Esophagus muscularis mucosa (tissue), 4 donors: Measurements from ENCODE around the gene CLBA1. TPM values are rescaled to one million over a fixed set of nuclear protein-coding genes. Genes with fewer than 3 reads are reported as not detected.

Experiments used
- DNase-seq: peaks from one replicate; pipeline ENCODE4 v3.0.0-alpha.2; 2017; ENCODE audit errors: extremely low spot score
- H3K27ac ChIP-seq, 4 donors: fragments of 200-600 bp; sonication (generic); replicated peaks in 1 of 4; 1 replicate in 3 of 4; 2 replicates in 1 of 4; pipeline ENCODE4 v1.5.1; 2016 to 2019; ENCODE audit warnings: mild to moderate bottlenecking in 1 of 4
- H3K27me3 ChIP-seq, 4 donors: fragments of 200-600 bp; sonication (generic); one replicate each; pipeline versions ENCODE4 v1.5.1 to v1.6.0; 2016 to 2019
- H3K36me3 ChIP-seq, 4 donors: fragments of 200-600 bp; sonication (generic); one replicate each; pipeline ENCODE4 v1.5.1; 2016 to 2019
- H3K4me1 ChIP-seq, 4 donors: fragments of 200-600 bp; sonication (generic); one replicate each; pipeline ENCODE4 v1.5.1; 2016 to 2019
- H3K4me3 ChIP-seq, 4 donors: fragments of 200-600 bp; sonication (generic); 1 replicate in 2 of 4; 2 replicates in 2 of 4; pipeline ENCODE4 v1.5.1; 2016 to 2019; ENCODE audit warnings: mild to moderate bottlenecking in 4 of 4, moderate library complexity in 1 of 4
- H3K9me3 ChIP-seq, 4 donors: fragments of 200-600 bp; sonication (generic); 1 replicate in 3 of 4; 2 replicates in 1 of 4; pipeline ENCODE4 v1.5.1; 2016 to 2019
- EP300 ChIP-seq: sonication (generic); formaldehyde crosslinking; IDR thresholded peaks from one replicate; pipeline ENCODE4 v1.6.1; 2017; ENCODE audit warnings: antibody characterized with exemption
- POLR2A ChIP-seq: fragments of 450-650 bp; IDR thresholded peaks from one replicate; pipeline ENCODE4 v1.6.1; 2017; ENCODE audit warnings: antibody characterized with exemption, moderate library complexity, mild to moderate bottlenecking, low read depth
- POLR2AphosphoS5 ChIP-seq, 2 donors: sonication (generic); formaldehyde crosslinking; IDR thresholded peaks; one replicate each; pipeline ENCODE4 v1.6.1; 2017; ENCODE audit warnings: antibody characterized with exemption in 2 of 2
- WGBS: methylation state at CpG from one replicate; pipeline ENCODE4 v1.1.5; 2018; 5-methylcytosine and 5-hydroxymethylcytosine counted together
- intact Hi-C: fragments of 100-400 bp; cut with DNase I; formaldehyde crosslinking; loops from one replicate; pipeline ENCODE4 v1.15.1; 2023
- total RNA-seq, 4 donors: library from RNA; depleted of rRNA; stranded (reverse); fragments of >200 nt; gene quantifications; one replicate each; pipeline versions ENCODE4 v1.1.0 to v1.2.1, GENCODE V29; 2016
- TF ChIP-seq, protein P1 (sequence below), 3 experiments: fragments of 200-600 bp in 2 of 3; fragments of 450-650 bp in 1 of 3; sonication (generic) in 2 of 3; IDR thresholded peaks; one replicate each; pipeline ENCODE4 v1.5.1; 2017 to 2019; ENCODE audit warnings: antibody characterized with exemption in 3 of 3, mild to moderate bottlenecking in 2 of 3, moderate library complexity in 1 of 3

Gene CLBA1
- total RNA-seq, 4 donors from 2014 or later: 3.7 to 9.8 (median 6.7) TPM

DNA sequence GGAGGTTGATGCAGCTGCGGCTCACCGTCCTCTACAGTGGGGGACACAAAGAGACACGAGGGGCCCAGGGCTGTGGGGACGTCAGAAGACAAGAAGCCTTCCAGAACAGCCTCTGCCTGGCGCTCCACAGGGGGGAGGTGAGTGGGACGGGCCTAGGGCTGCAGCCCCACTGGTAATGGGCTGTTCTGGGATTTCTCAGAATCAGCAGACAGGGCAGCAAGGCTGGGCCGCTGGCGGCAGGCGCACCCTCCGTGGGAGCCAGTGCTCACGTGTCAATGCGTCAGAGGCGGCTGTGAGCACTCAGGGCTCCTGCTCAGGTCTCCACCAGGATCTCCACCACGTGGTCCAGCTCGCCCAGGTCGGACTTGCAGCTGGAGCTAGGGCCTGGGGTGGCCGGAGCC, 25.3 kb downstream of the CLBA1 start:
- DNase-seq: no peak
- no peak overlapping the region for H3K27ac ChIP-seq
- H3K4me1 ChIP-seq: peaks cover 5 to 23% (median 20%) of the 10 kb centered on the region in 4 donors
- peaks cover 10 to 51% (median 33%) of the 10 kb centered on the region in 4 donors for H3K36me3 ChIP-seq
- intact Hi-C loops: no loop called here
- WGBS: 63% methylated on average over 6 of the region's 17 CpGs
- no peaks in the 10 kb centered on the region for H3K9me3 ChIP-seq
- no peaks in the 10 kb centered on the region for H3K27me3 ChIP-seq
- TF ChIP-seq POLR2AphosphoS5 (IDR thresholded peaks at IDR 0.05): no peak
- TF ChIP-seq EP300: no peak
- TF ChIP-seq, protein P1, sequence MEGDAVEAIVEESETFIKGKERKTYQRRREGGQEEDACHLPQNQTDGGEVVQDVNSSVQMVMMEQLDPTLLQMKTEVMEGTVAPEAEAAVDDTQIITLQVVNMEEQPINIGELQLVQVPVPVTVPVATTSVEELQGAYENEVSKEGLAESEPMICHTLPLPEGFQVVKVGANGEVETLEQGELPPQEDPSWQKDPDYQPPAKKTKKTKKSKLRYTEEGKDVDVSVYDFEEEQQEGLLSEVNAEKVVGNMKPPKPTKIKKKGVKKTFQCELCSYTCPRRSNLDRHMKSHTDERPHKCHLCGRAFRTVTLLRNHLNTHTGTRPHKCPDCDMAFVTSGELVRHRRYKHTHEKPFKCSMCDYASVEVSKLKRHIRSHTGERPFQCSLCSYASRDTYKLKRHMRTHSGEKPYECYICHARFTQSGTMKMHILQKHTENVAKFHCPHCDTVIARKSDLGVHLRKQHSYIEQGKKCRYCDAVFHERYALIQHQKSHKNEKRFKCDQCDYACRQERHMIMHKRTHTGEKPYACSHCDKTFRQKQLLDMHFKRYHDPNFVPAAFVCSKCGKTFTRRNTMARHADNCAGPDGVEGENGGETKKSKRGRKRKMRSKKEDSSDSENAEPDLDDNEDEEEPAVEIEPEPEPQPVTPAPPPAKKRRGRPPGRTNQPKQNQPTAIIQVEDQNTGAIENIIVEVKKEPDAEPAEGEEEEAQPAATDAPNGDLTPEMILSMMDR (IDR thresholded peaks at IDR 0.05): no peak
- TF ChIP-seq POLR2A: no peak
- no peak overlapping the region for H3K4me3 ChIP-seq

DNA sequence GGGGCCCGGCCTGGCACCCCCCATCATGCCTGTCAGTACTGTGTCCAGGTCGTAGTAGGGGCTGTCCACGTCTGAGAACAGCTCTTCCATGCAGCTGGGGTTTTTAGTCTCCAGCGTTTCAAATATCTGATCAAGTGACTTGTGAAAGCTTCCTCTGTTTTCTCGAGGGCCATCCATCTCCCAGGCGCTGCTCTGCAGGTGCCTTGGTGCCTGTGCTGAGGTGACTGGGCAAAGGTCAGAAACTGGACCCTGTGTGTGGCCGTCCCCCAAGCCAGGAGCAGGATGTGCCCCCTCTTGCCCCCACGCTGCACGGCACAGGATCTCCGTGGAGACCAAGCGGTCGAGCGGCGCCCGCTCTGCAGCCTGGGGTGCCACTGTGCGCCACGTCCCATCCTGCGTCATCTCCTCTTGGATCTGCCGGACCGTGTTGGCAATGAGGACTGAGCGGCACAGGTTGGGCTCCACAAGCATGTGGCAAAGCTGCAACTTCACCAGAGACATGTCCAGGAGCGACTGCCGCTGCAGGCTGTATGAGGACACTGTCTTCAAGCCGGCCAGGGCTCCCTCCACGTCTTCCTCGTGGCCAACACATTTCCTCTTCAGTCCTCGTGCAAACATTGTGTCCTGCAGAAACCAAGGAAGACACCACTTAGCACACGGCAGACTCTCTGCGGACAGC, 25.9 kb downstream of the CLBA1 start:
- Histone ChIP-seq H3K9me3 (no peaks in the 10 kb centered on the region), H3K27me3 (no peaks in the 10 kb centered on the region), H3K4me3 (no peak overlapping the region), H3K4me1 (peaks cover 5 to 23% (median 20%) of the 10 kb centered on the region in 4 donors), H3K27ac (no peak overlapping the region), H3K36me3 (peaks cover 10 to 51% (median 33%) of the 10 kb centered on the region in 4 donors)
- 86% methylated on average over 28 of the region's 29 CpGs for WGBS
- intact Hi-C loops: no loop called here
- no peak for DNase-seq
- no peak for TF ChIP-seq POLR2A

DNA sequence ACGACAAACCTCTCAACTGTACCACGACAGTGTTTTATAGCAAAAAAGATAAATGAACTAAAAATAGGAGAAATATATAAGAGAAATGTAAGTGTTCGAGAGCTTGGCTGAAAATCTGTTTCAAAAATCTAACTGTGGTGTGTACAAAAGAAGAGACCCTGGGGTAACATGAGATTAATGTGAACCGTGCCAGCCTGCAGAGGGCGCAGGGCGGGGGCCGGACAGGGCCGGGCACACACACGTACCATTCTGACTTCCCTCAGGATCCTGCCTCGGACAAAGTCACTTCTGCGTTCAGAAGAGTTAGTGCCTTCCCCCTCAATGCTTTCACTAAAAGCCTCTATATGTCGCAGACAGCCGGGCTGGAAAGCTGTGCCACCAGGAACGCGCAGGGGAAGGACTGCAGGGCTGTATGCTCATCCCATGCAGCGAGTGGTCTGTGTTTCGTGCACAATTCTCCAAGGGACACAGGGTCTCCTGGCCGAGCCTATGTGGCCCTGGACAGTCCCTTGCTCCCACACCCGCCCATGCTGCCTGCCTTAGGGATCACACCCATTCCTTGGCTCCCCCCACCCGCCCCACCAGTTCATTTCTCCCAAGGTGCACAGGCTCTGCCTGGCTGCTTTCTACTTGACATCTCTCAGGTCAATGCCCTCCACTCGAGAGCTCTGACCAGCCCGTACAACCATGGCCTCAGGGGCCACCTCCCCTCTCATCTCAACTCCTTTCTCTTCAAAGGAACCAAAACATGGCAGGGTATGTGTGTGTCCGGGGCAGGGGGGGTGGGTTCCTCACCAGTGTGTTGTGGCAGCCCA, 26.8 kb downstream of the CLBA1 start:
- TF ChIP-seq EP300 (no peak), POLR2A (no peak)
- TF ChIP-seq, protein P1 (IDR thresholded peaks at IDR 0.05): peak; percentile 31 to 53 (median 45)
- Histone ChIP-seq H3K27ac (no peak overlapping the region), H3K9me3 (no peaks in the 10 kb centered on the region), H3K36me3 (peaks cover 10 to 45% (median 29%) of the 10 kb centered on the region in 4 donors), H3K27me3 (no peaks in the 10 kb centered on the region), H3K4me1 (peaks cover 5 to 23% (median 20%) of the 10 kb centered on the region in 4 donors), H3K4me3 (no peak overlapping the region)
- 54% methylated on average over 13 of the region's 23 CpGs for WGBS
- intact Hi-C loops: no loop called here
- no peak for DNase-seq

DNA sequence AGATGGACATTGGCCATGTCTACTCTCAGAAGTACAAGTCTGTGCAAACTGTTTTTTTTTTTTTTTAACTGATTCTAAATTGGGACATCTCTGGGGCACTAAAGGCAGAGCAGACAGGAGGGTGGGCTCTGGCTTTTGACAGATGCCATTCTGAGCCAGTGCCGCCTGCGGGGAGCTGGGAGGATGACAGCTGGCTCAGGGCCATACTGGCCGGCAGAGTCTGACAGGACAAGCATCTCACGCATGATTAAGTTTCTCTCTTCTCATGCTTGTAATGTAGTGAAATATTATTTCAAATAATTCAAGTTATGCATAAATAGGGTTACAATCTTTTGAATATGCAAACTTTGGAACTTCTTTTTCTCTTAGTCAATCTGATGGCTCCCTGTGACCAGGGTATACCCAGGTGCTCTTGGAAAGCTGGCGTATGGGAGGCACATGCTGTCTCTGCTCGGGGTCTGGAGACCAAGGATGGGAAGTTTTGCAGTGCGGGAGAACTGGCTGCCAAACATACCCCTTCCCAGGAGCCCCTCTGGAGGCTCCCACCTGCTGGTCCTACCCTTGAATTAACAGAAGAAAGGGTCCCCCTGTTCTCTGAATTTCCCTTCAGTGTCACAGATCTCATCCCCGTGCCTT, 27.7 kb downstream of the CLBA1 start:
- 49% methylated on average over 8 of the region's 8 CpGs for WGBS
- Histone ChIP-seq H3K9me3 (no peaks in the 10 kb centered on the region), H3K36me3 (peaks cover 10 to 36% (median 24%) of the 10 kb centered on the region in 4 donors), H3K4me3 (no peak overlapping the region), H3K27ac (no peak overlapping the region), H3K27me3 (no peaks in the 10 kb centered on the region), H3K4me1 (peaks cover 5 to 26% (median 21%) of the 10 kb centered on the region in 4 donors)
- intact Hi-C loops: no loop called here
- TF ChIP-seq POLR2A (no peak), EP300 (no peak)
- TF ChIP-seq, protein P1 (IDR thresholded peaks at IDR 0.05): peak in 1 of 3 experiments; percentile 4
- DNase-seq: no peak

DNA sequence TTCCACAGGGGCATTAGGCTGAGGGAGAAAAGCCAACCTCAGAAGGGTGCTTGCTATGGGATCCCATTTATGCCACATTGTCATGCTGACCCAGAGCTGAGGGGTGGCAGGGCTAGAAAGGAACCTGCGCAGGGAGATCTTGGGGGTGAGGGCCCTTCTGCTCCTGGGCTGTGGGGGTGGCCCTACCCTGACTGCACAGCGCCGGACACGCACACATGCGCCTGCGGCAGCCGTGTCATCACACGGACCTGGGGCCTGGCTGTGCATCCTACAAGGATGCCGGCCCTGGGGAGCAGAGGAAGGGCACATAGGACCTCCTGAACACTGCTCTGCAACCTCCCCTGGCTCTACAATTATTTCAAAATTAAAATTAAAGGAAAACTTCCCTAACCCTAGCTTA, 28.4 kb downstream of the CLBA1 start:
- no peak overlapping the region for H3K4me3 ChIP-seq
- H3K27ac ChIP-seq: no peak overlapping the region
- H3K9me3 ChIP-seq: no peaks in the 10 kb centered on the region
- no peak for TF ChIP-seq EP300
- TF ChIP-seq POLR2AphosphoS5 (IDR thresholded peaks at IDR 0.05): no peak
- TF ChIP-seq, protein P1 (IDR thresholded peaks at IDR 0.05): no peak
- no peak for TF ChIP-seq POLR2A
- no peaks in the 10 kb centered on the region for H3K27me3 ChIP-seq
- intact Hi-C loops: no loop called here
- WGBS: 82% methylated on average over 5 of the region's 9 CpGs
- peaks cover 6 to 34% (median 28%) of the 10 kb centered on the region in 4 donors for H3K4me1 ChIP-seq
- peaks cover 8 to 28% (median 23%) of the 10 kb centered on the region in 4 donors for H3K36me3 ChIP-seq
- DNase-seq: no peak
